DND-41 (cell line): ENCODE data around the gene C17orf100.

Source experiments
- CTCF ChIP-seq: IDR thresholded peaks from 2 replicates; pipeline ENCODE4 v1.5.1; 2012; ENCODE audit warnings: borderline replicate concordance, low read length, moderate library complexity, mild to moderate bottlenecking; ENCODE audit not compliant: poor library complexity, severe bottlenecking; ENCODE audit errors: extremely low read depth
- EZH2 ChIP-seq: IDR thresholded peaks from 3 replicates; pipeline ENCODE4 v1.6.1; 2012; ENCODE audit warnings: borderline replicate concordance, low read depth, mild to moderate bottlenecking, moderate library complexity, low read length, inconsistent platforms; ENCODE audit not compliant: severe bottlenecking

- TF ChIP-seq CTCF (no peak), EZH2 (no peak)
Measured at GRCh38 chr17:6630390-6630789, 21.2 kb upstream of the C17orf100 start.
